Mucosa of rectum (tissue), 2 donors: ENCODE results near the gene STK24.

Source experiments
- H3K27ac ChIP-seq, 2 donors: one replicate each; pipeline ENCODE4 v1.7.0; 2013; ENCODE audit warnings: inconsistent platforms in 2 of 2, low read depth in 2 of 2, low read length in 2 of 2
- H3K27me3 ChIP-seq, 2 donors: one replicate each; pipeline ENCODE4 v1.7.0; 2013; ENCODE audit warnings: low read length in 2 of 2; ENCODE audit not compliant: control insufficient read depth in 2 of 2, insufficient read depth in 2 of 2
- H3K36me3 ChIP-seq, 2 donors: one replicate each; pipeline ENCODE4 v1.7.0; 2013; ENCODE audit warnings: low read length in 2 of 2; ENCODE audit not compliant: control insufficient read depth in 2 of 2, insufficient read depth in 2 of 2
- H3K4me1 ChIP-seq, 2 donors: one replicate each; pipeline ENCODE4 v1.7.0; 2013; ENCODE audit warnings: low read length in 2 of 2, mild to moderate bottlenecking in 1 of 2; ENCODE audit not compliant: control insufficient read depth in 2 of 2, insufficient read depth in 2 of 2
- H3K4me3 ChIP-seq, 2 donors: one replicate each; pipeline ENCODE4 v1.7.0; 2013; ENCODE audit warnings: low read length in 2 of 2
- H3K9ac ChIP-seq, 2 donors: one replicate each; pipeline ENCODE4 v1.7.0; 2013; ENCODE audit warnings: low read length in 2 of 2, low read depth in 1 of 2, mild to moderate bottlenecking in 1 of 2
- H3K9me3 ChIP-seq, 2 donors: one replicate each; pipeline ENCODE4 v1.7.0; 2013; ENCODE audit warnings: low read length in 2 of 2; ENCODE audit not compliant: control insufficient read depth in 2 of 2
- donor health status: healthy.
- donor health status: Normal muscosa, but diverticular disease.

STK24 gene

GRCh38 chr13:98524793-98525192 is 52.1 kb downstream of the STK24 start:
- no peaks in the 10 kb centered on the region for H3K27me3 ChIP-seq
- H3K9ac ChIP-seq, result no peak overlapping the region
- no peaks in the 10 kb centered on the region for H3K9me3 ChIP-seq
- no peak overlapping the region for H3K27ac ChIP-seq
- H3K36me3 ChIP-seq, result no peaks in the 10 kb centered on the region
- no peak overlapping the region for H3K4me3 ChIP-seq
- peaks cover 12 to 28% of the 10 kb centered on the region in 2 donors for H3K4me1 ChIP-seq

GRCh38 chr13:98524391-98524790 is 52.5 kb downstream of the STK24 start:
- Histone ChIP-seq H3K36me3 (no peaks in the 10 kb centered on the region), H3K27me3 (no peaks in the 10 kb centered on the region), H3K4me1 (peaks cover 12 to 28% of the 10 kb centered on the region in 2 donors), H3K9me3 (no peaks in the 10 kb centered on the region), H3K27ac (no peak overlapping the region), H3K9ac (no peak overlapping the region), H3K4me3 (no peak overlapping the region)

GRCh38 chr13:98523455-98524102 is 53.3 kb downstream of the STK24 start:
- no peaks in the 10 kb centered on the region for H3K9me3 ChIP-seq
- no peak overlapping the region for H3K27ac ChIP-seq
- H3K27me3 ChIP-seq, result no peaks in the 10 kb centered on the region
- no peak overlapping the region for H3K9ac ChIP-seq
- H3K4me1 ChIP-seq, result peaks cover 12 to 25% of the 10 kb centered on the region in 2 donors
- H3K36me3 ChIP-seq, result no peaks in the 10 kb centered on the region
- no peak overlapping the region for H3K4me3 ChIP-seq

- Histone ChIP-seq H3K9ac (no peak overlapping the region), H3K9me3 (no peaks in the 10 kb centered on the region), H3K4me1 (peaks cover 12 to 25% of the 10 kb centered on the region in 2 donors), H3K27me3 (no peaks in the 10 kb centered on the region), H3K36me3 (peaks cover 2 to 3% of the 10 kb centered on the region in 2 donors), H3K27ac (no peak overlapping the region), H3K4me3 (no peak overlapping the region)
These were observed 54.5 kb downstream of the STK24 start for GRCh38 chr13:98522371-98522770.

- no peak overlapping the region for H3K4me3 ChIP-seq
- H3K27me3 ChIP-seq, result no peaks in the 10 kb centered on the region
- H3K9ac ChIP-seq, result no peak overlapping the region
- no peaks in the 10 kb centered on the region for H3K9me3 ChIP-seq
- peaks cover 3 to 4% of the 10 kb centered on the region in 2 donors for H3K36me3 ChIP-seq
- H3K4me1 ChIP-seq, result peaks cover 12 to 25% of the 10 kb centered on the region in 2 donors
- H3K27ac ChIP-seq, result no peak overlapping the region
These were observed 55.3 kb downstream of the STK24 start for GRCh38 chr13:98521461-98522247.

GRCh38 chr13:98520674-98521449 is 56.0 kb downstream of the STK24 start:
- no peaks in the 10 kb centered on the region for H3K9me3 ChIP-seq
- no peak overlapping the region for H3K4me3 ChIP-seq
- peaks cover 12 to 25% of the 10 kb centered on the region in 2 donors for H3K4me1 ChIP-seq
- peaks cover 6 to 7% of the 10 kb centered on the region in 2 donors for H3K36me3 ChIP-seq
- no peak overlapping the region for H3K27ac ChIP-seq
- no peaks in the 10 kb centered on the region for H3K27me3 ChIP-seq
- H3K9ac ChIP-seq, result no peak overlapping the region

- H3K9me3 ChIP-seq, result no peaks in the 10 kb centered on the region
- H3K36me3 ChIP-seq, result peaks cover 6 to 7% of the 10 kb centered on the region in 2 donors
- no peaks in the 10 kb centered on the region for H3K27me3 ChIP-seq
- no peak overlapping the region for H3K4me3 ChIP-seq
- H3K4me1 ChIP-seq, result peaks cover 12 to 23% of the 10 kb centered on the region in 2 donors
- H3K9ac ChIP-seq, result no peak overlapping the region
- no peak overlapping the region for H3K27ac ChIP-seq
These were observed 56.9 kb downstream of the STK24 start for GRCh38 chr13:98519976-98520375.

- H3K36me3 ChIP-seq, result peaks cover 7 to 10% of the 10 kb centered on the region in 2 donors
- H3K4me1 ChIP-seq, result peaks cover 6 to 7% of the 10 kb centered on the region in 2 donors
- no peak overlapping the region for H3K27ac ChIP-seq
- no peaks in the 10 kb centered on the region for H3K9me3 ChIP-seq
- H3K4me3 ChIP-seq, result no peak overlapping the region
- H3K27me3 ChIP-seq, result no peaks in the 10 kb centered on the region
- no peak overlapping the region for H3K9ac ChIP-seq
These were observed 59.2 kb downstream of the STK24 start for GRCh38 chr13:98517576-98518310.

GRCh38 chr13:98515818-98516465 is 61.0 kb downstream of the STK24 start:
- peaks cover 4 to 11% of the 10 kb centered on the region in 2 donors for H3K4me1 ChIP-seq
- H3K27me3 ChIP-seq, result no peaks in the 10 kb centered on the region
- no peak overlapping the region for H3K27ac ChIP-seq
- H3K9me3 ChIP-seq, result no peaks in the 10 kb centered on the region
- H3K4me3 ChIP-seq, result no peak overlapping the region
- no peak overlapping the region for H3K9ac ChIP-seq
- peaks cover 7 to 10% of the 10 kb centered on the region in 2 donors for H3K36me3 ChIP-seq
